H9 (cell line): Measurements from ENCODE around the gene GJB6. TPM values are rescaled to one million over a fixed set of nuclear protein-coding genes. Genes with fewer than 3 reads are reported as not detected.
"Not testable (repeated sequence)": the region's sequence is repeated elsewhere in the genome, so short reads cannot be mapped to it uniquely, and the experiment has no call there.

ENCODE experiments used
- DNase-seq: peaks from one replicate; pipeline ENCODE4 v3.0.0-alpha.2; 2017
- H2AFZ ChIP-seq: one replicate; pipeline ENCODE4 v1.6.1; 2013; ENCODE audit warnings: mild to moderate bottlenecking, low read length, control low read depth, moderate library complexity
- H2AK5ac ChIP-seq: 2 replicates; pipeline ENCODE4 v1.6.1; 2013; ENCODE audit warnings: low read length, control low read depth, mixed read lengths; ENCODE audit not compliant: insufficient read length
- H2BK120ac ChIP-seq: one replicate; pipeline ENCODE4 v1.6.1; 2013; ENCODE audit warnings: low read depth, mild to moderate bottlenecking, low read length, control low read depth, inconsistent platforms; ENCODE audit not compliant: poor library complexity, severe bottlenecking
- H2BK12ac ChIP-seq: 2 replicates; pipeline ENCODE4 v1.6.1; 2013; ENCODE audit warnings: low read length, control low read depth, mixed read lengths, low read depth; ENCODE audit not compliant: insufficient read length
- H2BK15ac ChIP-seq: 2 replicates; pipeline ENCODE4 v1.6.1; 2013; ENCODE audit warnings: low read depth, low read length, control low read depth
- H2BK20ac ChIP-seq: one replicate; pipeline ENCODE4 v1.6.1; 2013; ENCODE audit warnings: low read depth, mild to moderate bottlenecking, low read length, control low read depth, inconsistent platforms; ENCODE audit not compliant: poor library complexity, severe bottlenecking
- H2BK5ac ChIP-seq: 2 replicates; pipeline ENCODE4 v1.6.1; 2013; ENCODE audit warnings: low read length, control low read depth, mixed read lengths; ENCODE audit not compliant: insufficient read length
- H3K14ac ChIP-seq: 2 replicates; pipeline ENCODE4 v1.6.1; 2013; ENCODE audit warnings: low read length, control low read depth; ENCODE audit not compliant: insufficient read depth
- H3K18ac ChIP-seq: 2 replicates; pipeline ENCODE4 v1.6.1; 2013; ENCODE audit warnings: low read depth, mild to moderate bottlenecking, mixed read lengths, low read length, control low read depth; ENCODE audit not compliant: insufficient read length
- H3K23ac ChIP-seq: 2 replicates; pipeline ENCODE4 v1.6.1; 2013; ENCODE audit warnings: low read length, control low read depth, mixed read lengths, low read depth; ENCODE audit not compliant: insufficient read length
- H3K23me2 ChIP-seq: 2 replicates; pipeline ENCODE4 v1.6.1; 2013; ENCODE audit warnings: low read depth, mild to moderate bottlenecking, mixed read lengths, low read length, control low read depth; ENCODE audit not compliant: insufficient read length, poor library complexity, severe bottlenecking
- H3K27ac ChIP-seq: 2 replicates; pipeline ENCODE4 v1.5.1; 2013; ENCODE audit warnings: low read length, control low read depth, mixed read lengths, low read depth; ENCODE audit not compliant: insufficient read length
- H3K27me3 ChIP-seq: 2 replicates; pipeline ENCODE4 v1.6.1; 2013; ENCODE audit warnings: low read length, control low read depth, inconsistent platforms; ENCODE audit not compliant: insufficient read depth
- H3K4ac ChIP-seq: 2 replicates; pipeline ENCODE4 v1.6.1; 2013; ENCODE audit warnings: low read depth, mild to moderate bottlenecking, control low read depth, inconsistent platforms, low read length, moderate library complexity
- H3K4me1 ChIP-seq: 2 replicates; pipeline ENCODE4 v1.6.1; 2013; ENCODE audit warnings: low read length, control low read depth, inconsistent platforms; ENCODE audit not compliant: insufficient read depth
- H3K4me2 ChIP-seq: 2 replicates; pipeline ENCODE4 v1.6.1; 2013; ENCODE audit warnings: low read length, control low read depth, mixed read lengths; ENCODE audit not compliant: insufficient read length, insufficient read depth
- H3K56ac ChIP-seq: 2 replicates; pipeline ENCODE4 v1.6.1; 2013; ENCODE audit warnings: low read depth, mild to moderate bottlenecking, mixed read lengths, low read length, control low read depth; ENCODE audit not compliant: insufficient read length
- H3K79me1 ChIP-seq: 2 replicates; pipeline ENCODE4 v1.6.1; 2013; ENCODE audit warnings: low read depth, mild to moderate bottlenecking, moderate library complexity, low read length, control low read depth, inconsistent platforms; ENCODE audit not compliant: insufficient read depth, poor library complexity, severe bottlenecking
- H3K79me2 ChIP-seq: 2 replicates; pipeline ENCODE4 v1.6.1; 2013; ENCODE audit warnings: low read length, control low read depth, inconsistent platforms; ENCODE audit not compliant: insufficient read depth
- H3K9ac ChIP-seq: 2 replicates; pipeline ENCODE4 v1.6.1; 2013; ENCODE audit warnings: low read length, control low read depth, mixed read lengths; ENCODE audit not compliant: insufficient read length; ENCODE audit errors: extremely low read depth
- H3K9me3 ChIP-seq: one replicate; pipeline ENCODE4 v1.6.1; 2013; ENCODE audit warnings: low read depth, low read length, inconsistent platforms; ENCODE audit not compliant: control insufficient read depth
- H3T11ph ChIP-seq: one replicate; pipeline ENCODE4 v1.6.1; 2013; ENCODE audit warnings: mild to moderate bottlenecking, low read length, control low read depth, inconsistent platforms
- H4K20me1 ChIP-seq: one replicate; pipeline ENCODE4 v1.6.1; 2013; ENCODE audit not compliant: control insufficient read depth, insufficient read length, insufficient read depth
- H4K5ac ChIP-seq: 2 replicates; pipeline ENCODE4 v1.6.1; 2013; ENCODE audit warnings: low read depth, mild to moderate bottlenecking, mixed read lengths, low read length, control low read depth; ENCODE audit not compliant: insufficient read length
- H4K8ac ChIP-seq: replicated peaks from 2 replicates; pipeline ENCODE4 v1.6.1; 2013; ENCODE audit warnings: low read length, control low read depth, mixed read lengths, low read depth; ENCODE audit not compliant: insufficient read length
- H4K91ac ChIP-seq: 2 replicates; pipeline ENCODE4 v1.6.1; 2013; ENCODE audit warnings: low read depth, mild to moderate bottlenecking, moderate library complexity, mixed read lengths, low read length, control low read depth; ENCODE audit not compliant: insufficient read length
- H3K27ac Mint-ChIP-seq, 3 experiments: 2 replicates in 2 of 3; 3 replicates in 1 of 3; pipeline ENCODE4 v1.8.0; 2020 to 2021; ENCODE audit warnings: mixed read lengths in 3 of 3, mild to moderate bottlenecking in 1 of 3, moderate library complexity in 1 of 3
- H3K27me3 Mint-ChIP-seq: 2 replicates; pipeline ENCODE4 v1.8.0; 2021; ENCODE audit warnings: low read depth, mild to moderate bottlenecking, moderate library complexity, mixed read lengths
- H3K36me3 Mint-ChIP-seq, 3 experiments: 2 replicates in 2 of 3; 3 replicates in 1 of 3; pipeline ENCODE4 v1.8.0; 2020 to 2021; ENCODE audit warnings: low read depth in 3 of 3, mixed read lengths in 3 of 3; ENCODE audit not compliant: insufficient read depth in 1 of 3
- H3K4me1 Mint-ChIP-seq, 2 experiments: 2 replicates each; pipeline ENCODE4 v1.8.0; 2020; ENCODE audit warnings: mixed read lengths in 2 of 2
- H3K4me3 Mint-ChIP-seq, 2 experiments: 2 replicates in 1 of 2; 3 replicates in 1 of 2; pipeline ENCODE4 v1.8.0; 2020 to 2021; ENCODE audit warnings: mild to moderate bottlenecking in 2 of 2, mixed read lengths in 2 of 2, moderate library complexity in 1 of 2
- H3K9me3 Mint-ChIP-seq, 2 experiments: 2 replicates in 1 of 2; 3 replicates in 1 of 2; pipeline ENCODE4 v1.8.0; 2020; ENCODE audit warnings: mild to moderate bottlenecking in 2 of 2, mixed read lengths in 2 of 2, moderate library complexity in 1 of 2
- WGBS: extraction: QIAGEN DNeasy Blood & Tissue Kit; methylation state at CpG from one replicate; pipeline ENCODE4 v1.1.7; 2013; ENCODE audit warnings: missing lambda C conversion rate, low lambda C conversion rate, mixed read lengths; ENCODE audit not compliant: insufficient read length; ENCODE audit errors: extremely low coverage; 5-methylcytosine and 5-hydroxymethylcytosine counted together
- long read RNA-seq: library from polyadenylated mRNA; unstranded; transcript quantifications from one replicate; pipeline ENCODE4 v2.0.0, GENCODE V29; 2020
- total RNA-seq: library from RNA; stranded (reverse); gene quantifications from 2 replicates; pipeline ENCODE4 v1.2.1, GENCODE V29; 2021
- TF ChIP-seq, protein P1 (sequence below): fragments of 200-600 bp; sonication (generic); conservative IDR thresholded peaks from 3 replicates; pipeline ENCODE4 v1.8.0; 2021; ENCODE audit warnings: antibody characterized with exemption, mild to moderate bottlenecking

GJB6 gene
- total RNA-seq, result not detected in 2 replicates
- long read RNA-seq, result 0 reads

DNA sequence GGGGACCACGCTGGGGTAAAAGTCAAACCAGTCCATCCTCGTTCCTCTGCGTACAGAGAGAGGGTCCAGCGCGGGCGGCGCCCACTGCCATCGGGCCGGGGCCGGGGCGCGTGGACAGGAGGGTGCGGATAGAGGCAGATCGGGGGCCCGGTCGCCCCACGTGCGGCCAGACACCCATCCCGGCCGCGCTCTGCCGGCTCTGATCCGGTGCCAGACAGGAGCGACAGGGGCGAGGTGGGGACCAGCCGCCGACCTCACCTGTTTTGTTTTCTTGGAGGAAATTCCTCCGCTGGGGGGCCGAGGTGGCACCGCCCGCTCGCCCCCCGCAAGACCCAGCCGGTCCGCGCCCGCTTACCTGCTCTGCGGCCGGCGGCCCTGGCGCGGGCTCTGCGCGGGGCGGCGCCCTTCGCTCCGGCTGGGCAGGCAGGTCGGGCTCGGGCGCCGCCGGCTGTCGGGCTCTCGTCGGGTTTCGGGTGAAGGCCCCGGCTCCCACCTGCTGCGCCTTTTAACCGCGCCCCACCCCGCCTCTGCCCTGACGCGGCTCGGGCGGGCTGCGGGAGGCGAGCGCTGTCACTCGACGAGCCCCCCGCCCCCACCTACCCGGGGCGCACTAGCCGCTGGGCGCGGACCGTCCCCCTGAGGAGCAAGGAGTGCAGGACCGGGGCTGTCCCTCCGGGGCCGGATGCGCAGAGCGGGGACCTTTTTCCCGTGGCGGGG lies at the start of gene GJB6:
Gene GJB6 (minus strand): TSS at position 481 of the 717 bp plus-strand sequence. CDS start 8,839 bp downstream, outside the sequence.
- H3K18ac ChIP-seq, result no peak within 1 kb of the TSS
- no peak within 1 kb of the TSS for H2BK12ac ChIP-seq
- H3K23me2 ChIP-seq, result peaks cover 11% of the 10 kb centered on the region
- no peak within 1 kb of the TSS for H4K8ac ChIP-seq
- Mint-ChIP-seq H3K36me3 (no peaks in the 10 kb centered on the region), H3K4me1 (peaks cover 9 to 10% of the 10 kb centered on the region in 2 experiments), H3K27me3 (peaks cover 97% of the 10 kb centered on the region), H3K9me3 (peaks cover 0 to 2% of the 10 kb centered on the region in 2 experiments; a peak in 1 of 5 replicates), H3K4me3 (peak within 1 kb of the TSS; percentile 56 to 79), H3K27ac (no peak within 1 kb of the TSS)
- H3K4me1 ChIP-seq, result no peaks in the 10 kb centered on the region
- no peak within 1 kb of the TSS for H2AFZ ChIP-seq
- no peak within 1 kb of the TSS for H4K91ac ChIP-seq
- TF ChIP-seq, protein P1, sequence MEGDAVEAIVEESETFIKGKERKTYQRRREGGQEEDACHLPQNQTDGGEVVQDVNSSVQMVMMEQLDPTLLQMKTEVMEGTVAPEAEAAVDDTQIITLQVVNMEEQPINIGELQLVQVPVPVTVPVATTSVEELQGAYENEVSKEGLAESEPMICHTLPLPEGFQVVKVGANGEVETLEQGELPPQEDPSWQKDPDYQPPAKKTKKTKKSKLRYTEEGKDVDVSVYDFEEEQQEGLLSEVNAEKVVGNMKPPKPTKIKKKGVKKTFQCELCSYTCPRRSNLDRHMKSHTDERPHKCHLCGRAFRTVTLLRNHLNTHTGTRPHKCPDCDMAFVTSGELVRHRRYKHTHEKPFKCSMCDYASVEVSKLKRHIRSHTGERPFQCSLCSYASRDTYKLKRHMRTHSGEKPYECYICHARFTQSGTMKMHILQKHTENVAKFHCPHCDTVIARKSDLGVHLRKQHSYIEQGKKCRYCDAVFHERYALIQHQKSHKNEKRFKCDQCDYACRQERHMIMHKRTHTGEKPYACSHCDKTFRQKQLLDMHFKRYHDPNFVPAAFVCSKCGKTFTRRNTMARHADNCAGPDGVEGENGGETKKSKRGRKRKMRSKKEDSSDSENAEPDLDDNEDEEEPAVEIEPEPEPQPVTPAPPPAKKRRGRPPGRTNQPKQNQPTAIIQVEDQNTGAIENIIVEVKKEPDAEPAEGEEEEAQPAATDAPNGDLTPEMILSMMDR, result no peak
- H3K4ac ChIP-seq, result no peak within 1 kb of the TSS
- H3K4me2 ChIP-seq, result peak within 1 kb of the TSS; percentile 79
- WGBS, result no CpG with 5 or more reads among the region's 85 CpGs
- no peak within 1 kb of the TSS for H3T11ph ChIP-seq
- peaks cover 37% of the 10 kb centered on the region for H3K27me3 ChIP-seq
- no peaks in the 10 kb centered on the region for H3K9me3 ChIP-seq
- no peaks in the 10 kb centered on the region for H4K20me1 ChIP-seq
- H2BK5ac ChIP-seq, result no peak within 1 kb of the TSS
- no peak within 1 kb of the TSS for H3K9ac ChIP-seq
- H2AK5ac ChIP-seq, result no peak within 1 kb of the TSS
- no peak within 1 kb of the TSS for H4K5ac ChIP-seq
- H3K27ac ChIP-seq, result no peak within 1 kb of the TSS
- no peak within 1 kb of the TSS for H2BK120ac ChIP-seq
- no peak within 1 kb of the TSS for H2BK15ac ChIP-seq
- no peaks in the 10 kb centered on the region for H3K79me2 ChIP-seq
- peak; percentile 48 for DNase-seq
- no peak within 1 kb of the TSS; the same call in 1 of the 2 replicates for H3K14ac ChIP-seq
- H3K79me1 ChIP-seq, result no peaks in the 10 kb centered on the region
- H2BK20ac ChIP-seq, result no peak within 1 kb of the TSS
- no peak within 1 kb of the TSS for H3K23ac ChIP-seq
- no peak within 1 kb of the TSS for H3K56ac ChIP-seq

DNA sequence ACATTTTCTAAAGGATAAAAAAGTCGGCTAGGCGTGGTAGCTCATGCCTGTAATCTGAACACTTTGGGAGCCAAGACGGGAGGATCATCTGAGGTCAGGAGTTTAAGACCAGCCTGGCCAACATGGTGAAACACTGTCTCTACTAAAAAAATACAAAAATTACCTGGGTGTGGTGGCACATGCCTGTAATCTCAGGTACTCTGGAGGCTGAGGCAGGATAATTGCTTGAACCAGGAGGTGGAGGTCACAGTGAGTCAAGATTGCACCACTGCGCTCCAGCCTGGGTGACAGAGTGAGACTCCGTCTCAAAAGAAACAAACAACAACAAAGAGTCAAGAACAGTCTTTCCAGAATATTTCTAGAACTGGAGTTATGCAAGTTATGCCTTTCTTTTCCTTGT lies 44.8 kb upstream of the GJB6 start:
- not testable (repeated sequence) for H4K91ac ChIP-seq, H3K9ac ChIP-seq, H3K79me1 ChIP-seq, H3K79me2 ChIP-seq, H4K8ac ChIP-seq, H2AFZ ChIP-seq, H3T11ph ChIP-seq, H4K5ac ChIP-seq, H2BK120ac ChIP-seq, H3K23me2 ChIP-seq, H3K4me2 ChIP-seq, H3K4ac ChIP-seq, H3K9me3 Mint-ChIP-seq, H2AK5ac ChIP-seq, H3K27me3 ChIP-seq, H3K4me3 Mint-ChIP-seq, DNase-seq, H3K18ac ChIP-seq, H3K4me1 Mint-ChIP-seq, H3K27ac Mint-ChIP-seq, H3K9me3 ChIP-seq, H3K23ac ChIP-seq, H2BK15ac ChIP-seq, H3K27ac ChIP-seq, H4K20me1 ChIP-seq, H3K56ac ChIP-seq, H3K36me3 Mint-ChIP-seq, H3K27me3 Mint-ChIP-seq, H2BK20ac ChIP-seq, H3K14ac ChIP-seq, H2BK12ac ChIP-seq, H3K4me1 ChIP-seq, H2BK5ac ChIP-seq
- no CpG with 5 or more reads among the region's 5 CpGs for whole genome bisulfite sequencing
